Measurements from ENCODE around the gene RNF175. TPM values are rescaled to one million over a fixed set of nuclear protein-coding genes. Genes with fewer than 3 reads are reported as not detected.
A peak's percentile ranks its signal among the peaks of the same experiment; 100 is the strongest.

RNF175 gene
- polyA plus RNA-seq, 6 donors from 2014 or later: 0.69 TPM; not detected in 5

GRCh38 chr4:153790500-153790865, 30.7 kb upstream of the RNF175 start:
- Mint-ChIP-seq H3K27ac (no peak overlapping the region), H3K27me3 (peaks cover 87 to 96% (median 93%) of the 10 kb centered on the region in 3 donors), H3K9me3 (no peaks in the 10 kb centered on the region), H3K4me1 (peaks cover 31 to 53% (median 50%) of the 10 kb centered on the region in 3 donors), H3K36me3 (peaks cover 0 to 7% of the 10 kb centered on the region in 2 donors), H3K4me3 (peak overlapping the region; percentile 78 to 91 (median 86))
- no peak for DNase-seq
- no peak for ATAC-seq (ENCODE audit: low read depth in 2 of 2)

GRCh38 chr4:153789741-153790499, 30.1 kb upstream of the RNF175 start:
- Mint-ChIP-seq H3K4me3 (peak overlapping the region; percentile 78 to 91 (median 86)), H3K27me3 (peaks cover 82 to 94% (median 89%) of the 10 kb centered on the region in 3 donors), H3K27ac (no peak overlapping the region), H3K9me3 (no peaks in the 10 kb centered on the region), H3K4me1 (peaks cover 31 to 53% (median 50%) of the 10 kb centered on the region in 3 donors), H3K36me3 (peaks cover 0 to 7% of the 10 kb centered on the region in 2 donors)
- DNase-seq (no peak), ATAC-seq (ENCODE audit: low read depth in 2 of 2) (no peak)

- no peak for DNase-seq
- peaks cover 31 to 53% (median 50%) of the 10 kb centered on the region in 3 donors for H3K4me1 Mint-ChIP-seq
- peaks cover 0 to 7% of the 10 kb centered on the region in 2 donors for H3K36me3 Mint-ChIP-seq
- H3K4me3 Mint-ChIP-seq: peak within 1 kb of the TSS; percentile 78 to 91 (median 86)
- no peaks in the 10 kb centered on the region for H3K9me3 Mint-ChIP-seq
- ATAC-seq (ENCODE audit: low read depth in 2 of 2): peak in 1 of 2 donors; percentile 27
- H3K27me3 Mint-ChIP-seq: peaks cover 79 to 93% (median 89%) of the 10 kb centered on the region in 3 donors
- peak within 1 kb of the TSS in 2 of 6 donors; percentile 39 to 83 for H3K27ac Mint-ChIP-seq
Measured at GRCh38 chr4:153788413-153789276, 28.8 kb upstream of the RNF175 start, which contains the start of gene SFRP2. Gene SFRP2 (minus strand): TSS chr4:153789083. CDS start chr4:153788835, 248 bp downstream.

GRCh38 chr4:153788051-153788412, 28.2 kb upstream of the RNF175 start:
- peaks cover 0 to 7% of the 10 kb centered on the region in 2 donors for H3K36me3 Mint-ChIP-seq

GRCh38 chr4:153787575-153787974, 27.8 kb upstream of the RNF175 start:
- Mint-ChIP-seq H3K4me1 (peaks cover 28 to 48% (median 44%) of the 10 kb centered on the region in 3 donors), H3K36me3 (peaks cover 0 to 7% of the 10 kb centered on the region in 2 donors), H3K9me3 (no peaks in the 10 kb centered on the region), H3K27me3 (peaks cover 79 to 91% (median 89%) of the 10 kb centered on the region in 3 donors), H3K4me3 (peak overlapping the region; percentile 15 to 91 (median 71)), H3K27ac (no peak overlapping the region)
- ATAC-seq (ENCODE audit: low read depth in 2 of 2): no peak
- DNase-seq: no peak

More at GRCh38 chr4:153788051-153788412, 28.2 kb upstream of the RNF175 start:
- Mint-ChIP-seq H3K27ac (peak overlapping the region in 1 of 6 donors; percentile 82), H3K27me3 (peaks cover 79 to 93% (median 89%) of the 10 kb centered on the region in 3 donors), H3K9me3 (no peaks in the 10 kb centered on the region), H3K4me1 (peaks cover 31 to 52% (median 49%) of the 10 kb centered on the region in 3 donors), H3K4me3 (peak overlapping the region; percentile 59 to 91 (median 82))
- ATAC-seq (ENCODE audit: low read depth in 2 of 2) (no peak), DNase-seq (no peak)

- no peak for ATAC-seq (ENCODE audit: low read depth in 2 of 2)
- Mint-ChIP-seq H3K9me3 (no peaks in the 10 kb centered on the region), H3K27ac (no peak overlapping the region), H3K27me3 (peaks cover 80 to 89% (median 88%) of the 10 kb centered on the region in 3 donors), H3K4me3 (peak overlapping the region in 3 of 8 donors; percentile 15 to 25 (median 16)), H3K4me1 (peaks cover 24 to 43% (median 40%) of the 10 kb centered on the region in 3 donors), H3K36me3 (peaks cover 0 to 7% of the 10 kb centered on the region in 2 donors)
- no peak for DNase-seq
Measured at GRCh38 chr4:153787061-153787560, 27.3 kb upstream of the RNF175 start.

GRCh38 chr4:153785910-153786721, 26.3 kb upstream of the RNF175 start:
- Mint-ChIP-seq H3K27ac (no peak overlapping the region), H3K36me3 (peaks cover 0 to 7% of the 10 kb centered on the region in 2 donors), H3K4me1 (peaks cover 16 to 33% (median 30%) of the 10 kb centered on the region in 3 donors), H3K27me3 (peaks cover 77 to 88% (median 88%) of the 10 kb centered on the region in 3 donors), H3K4me3 (no peak overlapping the region), H3K9me3 (no peaks in the 10 kb centered on the region)
- DNase-seq (no peak), ATAC-seq (ENCODE audit: low read depth in 2 of 2) (no peak)

- H3K27me3 Mint-ChIP-seq: peaks cover 73 to 82% (median 80%) of the 10 kb centered on the region in 3 donors
- no peak for DNase-seq
- no peak for ATAC-seq (ENCODE audit: low read depth in 2 of 2)
- H3K4me3 Mint-ChIP-seq: no peak overlapping the region
- no peaks in the 10 kb centered on the region for H3K9me3 Mint-ChIP-seq
- peaks cover 8 to 19% (median 15%) of the 10 kb centered on the region in 3 donors for H3K4me1 Mint-ChIP-seq
- H3K27ac Mint-ChIP-seq: no peak overlapping the region
- H3K36me3 Mint-ChIP-seq: peaks cover 0 to 7% of the 10 kb centered on the region in 2 donors
Measured at GRCh38 chr4:153784166-153784699, 24.4 kb upstream of the RNF175 start.

GRCh38 chr4:153782581-153782980, 22.8 kb upstream of the RNF175 start:
- H3K27ac Mint-ChIP-seq: no peak overlapping the region
- peaks cover 66 to 80% (median 78%) of the 10 kb centered on the region in 3 donors for H3K27me3 Mint-ChIP-seq
- no peak overlapping the region for H3K4me3 Mint-ChIP-seq
- DNase-seq (no peak), ATAC-seq (ENCODE audit: low read depth in 2 of 2) (no peak)
- peaks cover 2 to 14% (median 6%) of the 10 kb centered on the region in 7 donors for H3K9me3 Mint-ChIP-seq
- H3K36me3 Mint-ChIP-seq: peaks cover 9 to 10% of the 10 kb centered on the region in 2 donors
- peaks cover 0 to 4% (median 2%) of the 10 kb centered on the region in 3 donors for H3K4me1 Mint-ChIP-seq

GRCh38 chr4:153781717-153782416, 22.0 kb upstream of the RNF175 start:
- no peak for DNase-seq
- peaks cover 2 to 15% (median 6%) of the 10 kb centered on the region in 7 donors for H3K9me3 Mint-ChIP-seq
- no peak overlapping the region for H3K4me3 Mint-ChIP-seq
- no peak overlapping the region for H3K27ac Mint-ChIP-seq
- H3K4me1 Mint-ChIP-seq: peaks cover 0 to 4% (median 0%) of the 10 kb centered on the region in 3 donors
- peaks cover 9 to 10% of the 10 kb centered on the region in 2 donors for H3K36me3 Mint-ChIP-seq
- peaks cover 59 to 77% (median 77%) of the 10 kb centered on the region in 3 donors for H3K27me3 Mint-ChIP-seq
- no peak for ATAC-seq (ENCODE audit: low read depth in 2 of 2)

GRCh38 chr4:153781280-153781679, 21.5 kb upstream of the RNF175 start:
- Mint-ChIP-seq H3K36me3 (peaks cover 9 to 10% of the 10 kb centered on the region in 2 donors), H3K4me1 (peaks cover 0 to 4% (median 0%) of the 10 kb centered on the region in 3 donors), H3K4me3 (no peak overlapping the region), H3K9me3 (peaks cover 2 to 15% (median 6%) of the 10 kb centered on the region in 7 donors), H3K27me3 (peaks cover 59 to 78% (median 77%) of the 10 kb centered on the region in 3 donors), H3K27ac (no peak overlapping the region)
- no peak for ATAC-seq (ENCODE audit: low read depth in 2 of 2)
- DNase-seq: no peak
